Epithelial cell of proximal tubule (primary cell): ENCODE measurements around the gene NACC2. TPM values are rescaled to one million over a fixed set of nuclear protein-coding genes. Genes with fewer than 3 reads are reported as not detected.

Experiments
- DNase-seq: peaks from one replicate; pipeline ENCODE4 v3.0.0-alpha.2; 2011; ENCODE audit warnings: low read depth
- H3K4me3 ChIP-seq: 2 replicates; pipeline ENCODE4 v1.5.1; 2011; ENCODE audit warnings: low read depth, mild to moderate bottlenecking, low read length
- CTCF ChIP-seq: conservative IDR thresholded peaks from 2 replicates; pipeline ENCODE4 v1.5.1; 2012; ENCODE audit warnings: low read depth, mild to moderate bottlenecking, low read length
- total RNA-seq: library from RNA; depleted of rRNA; stranded (reverse); fragments of >200 nt; gene quantifications from 2 replicates; pipeline ENCODE4 v1.2.3, GENCODE V29; 2015

NACC2 gene
- total RNA-seq, 1 donor from 2014 or later, result 21.3 TPM

GRCh38 chr9:136061405-136061804 is 33.7 kb downstream of the NACC2 start:
- no peak for TF ChIP-seq CTCF
- DNase-seq, result no peak
- no peak overlapping the region for H3K4me3 ChIP-seq

- no peak overlapping the region for H3K4me3 ChIP-seq
- no peak for DNase-seq
- no peak for TF ChIP-seq CTCF
These were observed 34.3 kb downstream of the NACC2 start for GRCh38 chr9:136060671-136061371.

- TF ChIP-seq CTCF, result no peak
- no peak overlapping the region for H3K4me3 ChIP-seq
- no peak for DNase-seq
These were observed 35.0 kb downstream of the NACC2 start for GRCh38 chr9:136059851-136060670.

- DNase-seq, result no peak
- TF ChIP-seq CTCF, result no peak
- H3K4me3 ChIP-seq, result no peak overlapping the region
These were observed 35.7 kb downstream of the NACC2 start for GRCh38 chr9:136059321-136059791.

- no peak overlapping the region for H3K4me3 ChIP-seq
- TF ChIP-seq CTCF, result no peak
- no peak for DNase-seq
These were observed 36.2 kb downstream of the NACC2 start for GRCh38 chr9:136058801-136059302.

- no peak for DNase-seq
- TF ChIP-seq CTCF, result no peak
- no peak overlapping the region for H3K4me3 ChIP-seq
These were observed 37.0 kb downstream of the NACC2 start for GRCh38 chr9:136058084-136058483.
